HEK293T (cell line): Measurements from ENCODE around the gene MLLT11.

Source experiments
- CTCF ChIA-PET: fragments of 350-600 bp; formaldehyde crosslinking; extraction: SDS; loops from one replicate; lab custom pipeline; 2021; ENCODE audit warnings: antibody characterized with exemption, inconsistent platforms; lab: Yijun Ruan, JAX
- POLR2A ChIA-PET: fragments of 350-600 bp; formaldehyde crosslinking; extraction: SDS; loops from one replicate; lab custom pipeline; 2020; ENCODE audit warnings: antibody characterized with exemption, inconsistent platforms; lab: Yijun Ruan, JAX
- DNase-seq: peaks from one replicate; pipeline ENCODE4 v3.0.0; 2012; ENCODE audit warnings: mixed read lengths; ENCODE audit errors: extremely low spot score
- ARNT ChIP-seq: fragments of 450-650 bp; IDR thresholded peaks from 2 replicates; pipeline ENCODE4 v1.6.1; 2017; ENCODE audit warnings: mild to moderate bottlenecking
- BHLHE40 ChIP-seq: fragments of 450-650 bp; IDR thresholded peaks from 2 replicates; pipeline ENCODE4 v1.6.1; 2016; ENCODE audit warnings: mild to moderate bottlenecking, moderate library complexity, borderline replicate concordance
- CTBP1 ChIP-seq: fragments of 450-650 bp; IDR thresholded peaks from 2 replicates; pipeline ENCODE4 v1.6.1; 2016; ENCODE audit warnings: borderline replicate concordance
- ELF4 ChIP-seq: fragments of 450-650 bp; IDR thresholded peaks from 2 replicates; pipeline ENCODE4 v1.6.1; 2017; ENCODE audit warnings: antibody characterized with exemption
- FOXA1 ChIP-seq: fragments of 450-650 bp; IDR thresholded peaks from 2 replicates; pipeline ENCODE4 v1.6.1; 2016; ENCODE audit warnings: mild to moderate bottlenecking
- FOXK2 ChIP-seq: fragments of 450-650 bp; IDR thresholded peaks from 2 replicates; pipeline ENCODE4 v1.6.1; 2016; ENCODE audit warnings: mild to moderate bottlenecking
- FOXM1 ChIP-seq: fragments of 450-650 bp; IDR thresholded peaks from 2 replicates; pipeline ENCODE4 v1.6.1; 2017; ENCODE audit warnings: mild to moderate bottlenecking, borderline replicate concordance
- HDGF ChIP-seq: fragments of 450-650 bp; IDR thresholded peaks from 2 replicates; pipeline ENCODE4 v1.6.1; 2017; ENCODE audit warnings: antibody characterized with exemption, borderline replicate concordance
- L3MBTL2 ChIP-seq: fragments of 450-650 bp; conservative IDR thresholded peaks from 2 replicates; pipeline ENCODE4 v1.6.1; 2016; ENCODE audit warnings: mild to moderate bottlenecking
- LEF1 ChIP-seq: fragments of 450-650 bp; IDR thresholded peaks from 2 replicates; pipeline ENCODE4 v1.6.1; 2017; ENCODE audit warnings: mild to moderate bottlenecking, borderline replicate concordance
- NFRKB ChIP-seq: fragments of 450-650 bp; IDR thresholded peaks from 2 replicates; pipeline ENCODE4 v1.6.1; 2016; ENCODE audit warnings: mild to moderate bottlenecking, moderate library complexity
- PKNOX1 ChIP-seq: fragments of 450-650 bp; IDR thresholded peaks from 2 replicates; pipeline ENCODE4 v1.6.1; 2016
- SP1 ChIP-seq: fragments of 450-650 bp; IDR thresholded peaks from 2 replicates; pipeline ENCODE4 v1.6.1; 2017
- SUZ12 ChIP-seq: fragments of 450-650 bp; IDR thresholded peaks from 2 replicates; pipeline ENCODE4 v1.6.1; 2016; ENCODE audit warnings: mild to moderate bottlenecking
- TARDBP ChIP-seq: fragments of 450-650 bp; IDR thresholded peaks from 2 replicates; pipeline ENCODE4 v1.6.1; 2016
- ZNF384 ChIP-seq: fragments of 450-650 bp; IDR thresholded peaks from 2 replicates; pipeline ENCODE4 v1.6.1; 2016

Gene MLLT11

DNA sequence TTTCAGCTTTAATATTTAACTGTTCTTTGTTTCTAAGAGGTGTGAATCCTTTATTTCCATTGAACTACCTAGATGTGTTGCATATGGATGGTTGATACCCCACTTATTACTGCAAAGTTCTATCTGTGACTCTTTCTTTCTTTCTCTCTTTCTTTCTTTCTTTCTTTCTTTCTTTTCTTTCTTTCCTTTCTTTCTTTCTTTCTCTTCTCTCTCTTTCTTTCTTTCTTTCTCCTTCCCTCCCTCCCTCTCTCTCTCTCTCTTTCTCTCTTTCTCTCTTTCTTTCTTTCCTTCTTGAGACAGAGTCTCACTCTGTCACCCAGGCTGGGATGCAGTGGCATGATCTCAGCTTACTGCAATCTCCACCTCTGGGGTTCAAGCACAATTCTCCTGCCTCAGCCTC is 44.4 kb downstream of the MLLT11 start:
- TF ChIP-seq FOXM1 (no peak), SUZ12 (no peak), CTBP1 (no peak)
- ChIA-PET POLR2A (no interaction called here), CTCF (no interaction called here)
- DNase-seq = no peak

DNA sequence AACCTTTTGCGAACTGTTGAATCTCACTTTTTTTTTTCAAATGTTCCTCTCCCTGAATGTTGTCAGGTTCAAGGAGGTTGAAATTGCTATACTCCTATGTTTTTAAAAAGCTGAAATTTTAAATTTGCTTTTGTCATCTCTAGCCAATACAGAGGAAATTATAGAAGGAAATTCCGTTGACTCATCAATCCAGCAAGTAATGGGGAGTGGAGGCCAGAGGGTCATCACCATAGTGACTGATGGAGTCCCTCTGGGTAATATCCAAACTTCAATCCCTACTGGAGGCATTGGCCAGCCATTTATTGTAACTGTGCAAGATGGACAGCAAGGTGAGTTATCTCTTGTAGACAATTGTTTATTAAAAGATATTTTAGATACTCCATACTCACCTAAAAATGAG is 46.7 kb downstream of the MLLT11 start:
- DNase-seq = no peak
- ChIA-PET POLR2A (interaction anchor here (0.9 kb wide), 1 partner anchor 83 kb away, joined by 3 read pairs; the partner anchor contains the start of gene VPS72), CTCF (no interaction called here)
- TF ChIP-seq NFRKB (no peak), PKNOX1 (no peak), BHLHE40 (no peak)

DNA sequence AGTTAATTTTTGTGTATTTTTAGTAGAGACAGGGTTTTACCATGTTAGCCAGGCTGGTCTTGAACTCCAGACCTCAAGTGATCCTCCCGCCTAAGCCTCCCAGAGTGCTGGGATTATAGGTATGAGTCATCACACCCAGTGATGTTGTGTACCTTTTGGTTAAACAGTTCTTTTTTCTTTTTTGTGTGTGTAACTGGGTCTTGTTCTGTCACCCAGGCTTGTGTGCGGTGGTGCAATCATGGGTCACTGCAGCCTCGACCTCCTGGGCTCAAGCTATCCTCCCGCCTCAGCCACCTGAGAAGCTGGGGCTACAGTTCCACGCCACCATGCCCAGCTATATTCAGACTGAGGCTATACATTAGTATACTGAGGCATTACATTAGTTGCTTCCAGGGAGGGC is 48.1 kb downstream of the MLLT11 start:
- CTCF ChIA-PET = interaction anchor here (1.1 kb wide), 1 partner anchor 9 kb away, joined by 5 read pairs; no protein-coding TSS in a partner anchor
- DNase-seq = no peak
- POLR2A ChIA-PET = no interaction called here
- TF ChIP-seq NFRKB (no peak), HDGF (no peak), CTBP1 (no peak), BHLHE40 (no peak), FOXK2 (no peak), LEF1 (no peak), FOXM1 (no peak), ARNT (no peak), SP1 (no peak)

- DNase-seq = no peak
- ChIA-PET CTCF (interaction anchor here (1.3 kb wide), 1 partner anchor 14 kb away, joined by 4 read pairs; no protein-coding TSS in a partner anchor), POLR2A (no interaction called here)
- no peak for TF ChIP-seq L3MBTL2
- no peak for TF ChIP-seq LEF1
- TF ChIP-seq TARDBP = no peak
- TF ChIP-seq FOXM1 = no peak
- TF ChIP-seq BHLHE40 = no peak
- no peak for TF ChIP-seq PKNOX1
- TF ChIP-seq ELF4 = no peak
- TF ChIP-seq ARNT = no peak
- TF ChIP-seq ZNF384 = no peak
- no peak for TF ChIP-seq NFRKB
- no peak for TF ChIP-seq SUZ12
- TF ChIP-seq FOXK2 = no peak
- TF ChIP-seq FOXA1 = no peak
- no peak for TF ChIP-seq HDGF
- no peak for TF ChIP-seq CTBP1
- TF ChIP-seq SP1 = no peak
Measured at GRCh38 chr1:151113877-151114276, 53.7 kb downstream of the MLLT11 start.
